K562 (cell line): Measurements from ENCODE around the gene VASH2. TPM values are rescaled to one million over a fixed set of nuclear protein-coding genes. Genes with fewer than 3 reads are reported as not detected.

Experiments
- ARID3A ChIP-seq: IDR thresholded peaks from 2 replicates; pipeline ENCODE4 v1.6.1; 2012; ENCODE audit warnings: low read depth, low read length, improper control_type of control experiment, borderline replicate concordance
- BACH1 ChIP-seq: fragments of 200-800 bp; sonication (Bioruptor generic); IDR thresholded peaks from 2 replicates; pipeline ENCODE4 v1.6.1; 2016; ENCODE audit warnings: missing genetic modification characterization, missing compliant biosample characterization
- CBX5 ChIP-seq: IDR thresholded peaks from 2 replicates; pipeline ENCODE4 v1.6.1; 2014; ENCODE audit warnings: low read depth, borderline replicate concordance
- CHAMP1 ChIP-seq: fragments of 450-650 bp; IDR thresholded peaks from 2 replicates; pipeline ENCODE4 v1.6.1; 2016; ENCODE audit warnings: mild to moderate bottlenecking
- ELF2 ChIP-seq: fragments of 250-450 bp; sonication (Bioruptor Pico); IDR thresholded peaks from 2 replicates; pipeline ENCODE4 v1.5.0; 2021; ENCODE audit warnings: mild to moderate bottlenecking
- EP300 ChIP-seq: IDR thresholded peaks from 2 replicates; pipeline ENCODE4 v1.6.1; 2012; ENCODE audit warnings: low read length, improper control_type of control experiment
- ETV1 ChIP-seq: fragments of 450-650 bp; conservative IDR thresholded peaks from 2 replicates; pipeline ENCODE4 v1.6.1; 2016; ENCODE audit warnings: missing genetic modification characterization, control low read depth, low read depth, missing compliant biosample characterization
- GATAD2A ChIP-seq: fragments of 450-650 bp; IDR thresholded peaks from 2 replicates; pipeline ENCODE4 v1.6.1; 2017
- KLF13 ChIP-seq: fragments of 450-650 bp; IDR thresholded peaks from 2 replicates; pipeline ENCODE4 v1.6.1; 2016; ENCODE audit warnings: missing genetic modification characterization, low read depth, mild to moderate bottlenecking, missing compliant biosample characterization, moderate library complexity, borderline replicate concordance
- PBX2 ChIP-seq, 2 experiments: IDR thresholded peaks in 1 of 2; conservative IDR thresholded peaks in 1 of 2; 2 replicates each; pipeline ENCODE4 v1.6.1; 2016; ENCODE audit warnings: low read depth in 2 of 2, mild to moderate bottlenecking in 1 of 2, missing compliant biosample characterization in 1 of 2, missing genetic modification characterization in 1 of 2, moderate library complexity in 1 of 2
- POLR2AphosphoS2 ChIP-seq: IDR thresholded peaks from 2 replicates; pipeline ENCODE4 v1.6.1; 2012; ENCODE audit warnings: low read length, improper control_type of control experiment
- SAP30 ChIP-seq: fragments of 200-600 bp; sonication (generic); IDR thresholded peaks from 2 replicates; pipeline ENCODE4 v1.6.1; 2012; ENCODE audit warnings: borderline replicate concordance, low read depth, mild to moderate bottlenecking, moderate library complexity, low read length, control low read depth, inconsistent platforms; ENCODE audit not compliant: insufficient read depth, poor library complexity, severe bottlenecking
- SUPT5H ChIP-seq: fragments of 450-650 bp; IDR thresholded peaks from 2 replicates; pipeline ENCODE4 v1.6.1; 2016
- TARDBP ChIP-seq: fragments of 450-650 bp; IDR thresholded peaks from 2 replicates; pipeline ENCODE4 v1.6.1; 2016
- THRAP3 ChIP-seq: fragments of 450-650 bp; IDR thresholded peaks from 2 replicates; pipeline ENCODE4 v1.6.1; 2016; ENCODE audit warnings: mild to moderate bottlenecking, inconsistent platforms, borderline replicate concordance
- YY1 ChIP-seq, 3 experiments: IDR thresholded peaks; 2 replicates each; pipeline ENCODE4 v1.6.1; 2011; ENCODE audit warnings: low read length in 2 of 3, mild to moderate bottlenecking in 2 of 3, moderate library complexity in 2 of 3, borderline replicate concordance in 1 of 3, control low read depth in 1 of 3, low read depth in 1 of 3; ENCODE audit not compliant: insufficient read depth in 3 of 3, insufficient replicate concordance in 2 of 3, control insufficient read depth in 1 of 3, insufficient read length in 1 of 3; ENCODE audit errors: extremely low read depth in 1 of 3
- ZBTB12 ChIP-seq: fragments of 250-450 bp; sonication (Bioruptor Pico); IDR thresholded peaks from 2 replicates; pipeline ENCODE4 v1.4.0; 2020
- polyA plus RNA-seq, 8 experiments: library from polyadenylated mRNA; depleted of rRNA in 4 of 8; stranded (reverse) in 5 of 8; unstranded in 3 of 8; fragments of >200 nt; fragmentation: Nextera tagmentation in 2 of 8; fragmentation: Illumina TruSeq in 1 of 8; extraction: Ambion mirVana in 2 of 8; extraction: Trizol in 1 of 8; gene quantifications; 2 replicates each; pipeline versions ENCODE4 v1.2.1 to v1.2.3, GENCODE V29; 2011 to 2014; ENCODE audit warnings: inconsistent platforms in 1 of 8, missing spikeins in 1 of 8
- total RNA-seq, 7 experiments: library from RNA; depleted of rRNA in 6 of 7; stranded (reverse); fragments of >200 nt in 6 of 7; fragmentation: Illumina TruSeq in 2 of 7; extraction: Trizol in 2 of 7; gene quantifications; 2 replicates each; pipeline versions ENCODE4 v1.2.1 to v1.2.3, GENCODE V29; 2011 to 2021; ENCODE audit warnings: low replicate concordance in 1 of 7

The VASH2 gene
- total and polyA plus RNA-seq, 9 of the 15 experiments (the other 6 are each of a cell fraction or from before 2014, with no cell fraction given), result 0.04 to 0.40 (median 0.10) TPM; not detected in 1

- TF ChIP-seq ELF2 (CRISPR knock-in tag) (peak; percentile 80; the same call in 1 of the 2 replicates), ETV1 (no peak), SUPT5H (peak; percentile 82), THRAP3 (no peak), GATAD2A (no peak), ARID3A (no peak), POLR2AphosphoS2 (no peak), SAP30 (peak; percentile 58), BACH1 (tag) (no peak), TARDBP (no peak), CHAMP1 (0 out of 2 replicates have a peak, but pooled peaks have one; percentile 27), KLF13 (tag) (no peak), CBX5 (peak; percentile 60; the same call in 1 of the 2 replicates), EP300 (peak; percentile 22; the same call in 1 of the 2 replicates), ZBTB12 (CRISPR knock-in tag) (0 out of 2 replicates have a peak, but pooled peaks have one; percentile 29), PBX2 (CRISPR knock-in tag; IDR thresholded peaks at IDR 0.05; ENCODE audit: low read depth) (no peak), PBX2 (tag; conservative IDR thresholded peaks at IDR 0.05; ENCODE audit: low read depth) (peak; percentile 60), YY1 (IDR thresholded peaks at IDR 0.05; ENCODE audit: borderline replicate concordance in 1 of 3, control insufficient read depth in 1 of 3, extremely low read depth in 1 of 3, insufficient read depth in 3 of 3, insufficient read length in 1 of 3, insufficient replicate concordance in 2 of 3, low read depth in 1 of 3, low read length in 2 of 3) (peak; percentile 90 to 99 (median 98))
These were observed 65.0 kb downstream of the VASH2 start, which contains the start of gene ANGEL2 (continued) for GRCh38 chr1:213015099-213016050.
